Brain microvascular endothelial cell (primary cell): Measurements from ENCODE around the gene DOCK1.

Experiments
- DNase-seq: peaks from one replicate; pipeline ENCODE4 v3.0.0-alpha.2; 2020
- H3K27ac ChIP-seq: fragments of 250-450 bp; sonication (Bioruptor Pico); 2 replicates; pipeline ENCODE4 v1.5.1; 2020; ENCODE audit warnings: mild to moderate bottlenecking, moderate library complexity
- H3K27me3 ChIP-seq: fragments of 250-450 bp; sonication (Bioruptor Pico); replicated peaks from 2 replicates; pipeline ENCODE4 v1.5.1; 2020; ENCODE audit warnings: mild to moderate bottlenecking
- H3K36me3 ChIP-seq: fragments of 250-450 bp; sonication (Bioruptor Pico); replicated peaks from 2 replicates; pipeline ENCODE4 v1.5.1; 2020; ENCODE audit warnings: mild to moderate bottlenecking
- H3K4me3 ChIP-seq: 2 replicates; pipeline ENCODE4 v1.5.1; 2011; ENCODE audit warnings: low read depth, mild to moderate bottlenecking, control low read depth, low read length, moderate library complexity
- CTCF ChIP-seq: IDR thresholded peaks from 2 replicates; pipeline ENCODE4 v1.5.1; 2011; ENCODE audit warnings: low read depth, mild to moderate bottlenecking, moderate library complexity, low read length, control low read depth, inconsistent platforms; ENCODE audit errors: missing control alignments
- in situ Hi-C: cut with HindIII; loops from 2 replicates; pipeline ENCODE4 v1.10.0; 2017; ENCODE audit warnings: low sequenced_read_pairs, low pct_ligation_motif_present

The DOCK1 gene

GRCh38 chr10:127059314-127059713 lies 154.1 kb downstream of the DOCK1 start:
- no peak overlapping the region for H3K4me3 ChIP-seq
- H3K36me3 ChIP-seq, result peaks cover 10% of the 10 kb centered on the region
- no peaks in the 10 kb centered on the region for H3K27me3 ChIP-seq
- in situ Hi-C loops, result no loop called here
- DNase-seq, result no peak
- no peak for TF ChIP-seq CTCF
- H3K27ac ChIP-seq, result no peak overlapping the region

GRCh38 chr10:127063762-127064161 lies 158.5 kb downstream of the DOCK1 start:
- in situ Hi-C loops, result no loop called here
- H3K36me3 ChIP-seq, result peaks cover 13% of the 10 kb centered on the region
- H3K27me3 ChIP-seq, result no peaks in the 10 kb centered on the region
- DNase-seq, result no peak
- H3K4me3 ChIP-seq, result no peak overlapping the region
- no peak overlapping the region for H3K27ac ChIP-seq
- no peak for TF ChIP-seq CTCF

- in situ Hi-C loops, result no loop called here
- no peak for DNase-seq
- Histone ChIP-seq H3K27me3 (no peaks in the 10 kb centered on the region), H3K4me3 (no peak overlapping the region), H3K36me3 (peaks cover 18% of the 10 kb centered on the region), H3K27ac (no peak overlapping the region)
- TF ChIP-seq CTCF, result no peak
Measured at GRCh38 chr10:127064474-127064873, 159.2 kb downstream of the DOCK1 start.

GRCh38 chr10:127067542-127068194 lies 162.4 kb downstream of the DOCK1 start:
- TF ChIP-seq CTCF, result no peak
- no peak overlapping the region for H3K27ac ChIP-seq
- no peaks in the 10 kb centered on the region for H3K27me3 ChIP-seq
- H3K4me3 ChIP-seq, result no peak overlapping the region
- in situ Hi-C loops, result no loop called here
- no peak for DNase-seq
- H3K36me3 ChIP-seq, result peaks cover 20% of the 10 kb centered on the region

GRCh38 chr10:127068485-127068884 lies 163.3 kb downstream of the DOCK1 start:
- peaks cover 18% of the 10 kb centered on the region for H3K36me3 ChIP-seq
- TF ChIP-seq CTCF, result no peak
- H3K4me3 ChIP-seq, result no peak overlapping the region
- in situ Hi-C loops, result no loop called here
- no peak for DNase-seq
- H3K27ac ChIP-seq, result no peak overlapping the region
- no peaks in the 10 kb centered on the region for H3K27me3 ChIP-seq

GRCh38 chr10:127069436-127069835 lies 164.2 kb downstream of the DOCK1 start:
- no peak for DNase-seq
- Histone ChIP-seq H3K27me3 (no peaks in the 10 kb centered on the region), H3K27ac (no peak overlapping the region), H3K36me3 (peaks cover 18% of the 10 kb centered on the region), H3K4me3 (no peak overlapping the region)
- in situ Hi-C loops, result no loop called here
- TF ChIP-seq CTCF, result no peak
